ENCODE results near the gene CRIP1. TPM values are rescaled to one million over a fixed set of nuclear protein-coding genes. Genes with fewer than 3 reads are reported as not detected.
A peak's percentile ranks its signal among the peaks of the same experiment; 100 is the strongest.

Gene CRIP1
- total RNA-seq, 2 experiments from 2014 or later, result 445 to 453 TPM

GRCh38 chr14:105477660-105478397, 8.9 kb upstream of the CRIP1 start:
- peaks cover 28% of the 10 kb centered on the region for H3K27me3 Mint-ChIP-seq
- DNase-seq (no peak), ATAC-seq (ENCODE audit: low read depth) (no peak)
- peaks cover 20% of the 10 kb centered on the region for H3K4me1 Mint-ChIP-seq
- H3K9me3 Mint-ChIP-seq, result no peaks in the 10 kb centered on the region
- POLR2A ChIA-PET, result no interaction called here
- peaks cover 3% of the 10 kb centered on the region for H3K36me3 Mint-ChIP-seq
- no peak overlapping the region for H3K27ac Mint-ChIP-seq
- no peak overlapping the region for H3K4me3 Mint-ChIP-seq

GRCh38 chr14:105478398-105479251, 8.1 kb upstream of the CRIP1 start:
- Mint-ChIP-seq H3K4me3 (no peak overlapping the region), H3K36me3 (peaks cover 3% of the 10 kb centered on the region), H3K4me1 (peaks cover 20% of the 10 kb centered on the region), H3K27ac (no peak overlapping the region), H3K9me3 (no peaks in the 10 kb centered on the region), H3K27me3 (peaks cover 28% of the 10 kb centered on the region)
- POLR2A ChIA-PET, result no interaction called here
- ATAC-seq (ENCODE audit: low read depth) (no peak), DNase-seq (no peak)

- H3K36me3 Mint-ChIP-seq, result peaks cover 3% of the 10 kb centered on the region
- DNase-seq (no peak), ATAC-seq (ENCODE audit: low read depth) (no peak)
- H3K27me3 Mint-ChIP-seq, result peaks cover 28% of the 10 kb centered on the region
- peak overlapping the region; percentile 16 for H3K27ac Mint-ChIP-seq
- no peaks in the 10 kb centered on the region for H3K9me3 Mint-ChIP-seq
- H3K4me3 Mint-ChIP-seq, result no peak overlapping the region
- peaks cover 24% of the 10 kb centered on the region for H3K4me1 Mint-ChIP-seq
- POLR2A ChIA-PET, result no interaction called here
Measured at GRCh38 chr14:105479431-105480158, 7.1 kb upstream of the CRIP1 start.

GRCh38 chr14:105480199-105480746, 6.4 kb upstream of the CRIP1 start:
- H3K4me1 Mint-ChIP-seq, result peaks cover 25% of the 10 kb centered on the region
- H3K4me3 Mint-ChIP-seq, result no peak overlapping the region
- POLR2A ChIA-PET, result interaction anchor here (0.8 to 3.1 kb wide), 8 partner anchors 8 to 415 kb away, joined by 3 to 118 read pairs (median 4); partner anchors contain the start of genes BRF1, GPR132 and TEDC1
- H3K36me3 Mint-ChIP-seq, result peaks cover 3% of the 10 kb centered on the region
- H3K27me3 Mint-ChIP-seq, result peaks cover 28% of the 10 kb centered on the region
- H3K27ac Mint-ChIP-seq, result no peak overlapping the region
- ATAC-seq (ENCODE audit: low read depth) (no peak), DNase-seq (no peak)
- H3K9me3 Mint-ChIP-seq, result no peaks in the 10 kb centered on the region

- peak; percentile 50 for ATAC-seq (ENCODE audit: low read depth)
- Mint-ChIP-seq H3K9me3 (no peaks in the 10 kb centered on the region), H3K27ac (peak overlapping the region; percentile 97), H3K4me3 (peak overlapping the region; percentile 64), H3K36me3 (peaks cover 3% of the 10 kb centered on the region), H3K4me1 (peaks cover 25% of the 10 kb centered on the region), H3K27me3 (peaks cover 21% of the 10 kb centered on the region)
- POLR2A ChIA-PET, result interaction anchor here (0.8 to 3.1 kb wide), 10 partner anchors 9 to 415 kb away, joined by 3 to 118 read pairs (median 4); partner anchors contain the start of genes BRF1, GPR132 and TEDC1
- peak; percentile 94 for DNase-seq
Measured at GRCh38 chr14:105480807-105481801, 5.6 kb upstream of the CRIP1 start.

- DNase-seq (peak; percentile 87), ATAC-seq (ENCODE audit: low read depth) (peak; percentile 65)
- peaks cover 25% of the 10 kb centered on the region for H3K4me1 Mint-ChIP-seq
- peak overlapping the region; percentile 97 for H3K27ac Mint-ChIP-seq
- no peaks in the 10 kb centered on the region for H3K9me3 Mint-ChIP-seq
- peaks cover 19% of the 10 kb centered on the region for H3K27me3 Mint-ChIP-seq
- POLR2A ChIA-PET, result interaction anchor here (0.9 to 3.1 kb wide), 7 partner anchors 9 to 181 kb away, joined by 3 to 118 read pairs (median 5); partner anchors contain the start of genes BRF1 and TEDC1
- peaks cover 3% of the 10 kb centered on the region for H3K36me3 Mint-ChIP-seq
- H3K4me3 Mint-ChIP-seq, result peak overlapping the region; percentile 65
Measured at GRCh38 chr14:105481886-105482457, 4.7 kb upstream of the CRIP1 start.

- Mint-ChIP-seq H3K4me3 (peak overlapping the region; percentile 65), H3K27ac (peak overlapping the region; percentile 97), H3K4me1 (peaks cover 23% of the 10 kb centered on the region), H3K9me3 (no peaks in the 10 kb centered on the region), H3K36me3 (no peaks in the 10 kb centered on the region), H3K27me3 (peaks cover 13% of the 10 kb centered on the region)
- POLR2A ChIA-PET, result interaction anchor here (0.9 to 3.1 kb wide), 6 partner anchors 9 to 182 kb away, joined by 3 to 118 read pairs (median 6); partner anchors contain the start of genes BRF1 and TEDC1
- DNase-seq (no peak), ATAC-seq (ENCODE audit: low read depth) (no peak)
Measured at GRCh38 chr14:105482486-105483110, 4.1 kb upstream of the CRIP1 start.

GRCh38 chr14:105483300-105484068, 3.2 kb upstream of the CRIP1 start:
- DNase-seq (no peak), ATAC-seq (ENCODE audit: low read depth) (no peak)
- no peaks in the 10 kb centered on the region for H3K9me3 Mint-ChIP-seq
- H3K27me3 Mint-ChIP-seq, result peaks cover 10% of the 10 kb centered on the region
- no peaks in the 10 kb centered on the region for H3K36me3 Mint-ChIP-seq
- H3K4me1 Mint-ChIP-seq, result peaks cover 25% of the 10 kb centered on the region
- H3K4me3 Mint-ChIP-seq, result no peak overlapping the region
- peak overlapping the region; percentile 97 for H3K27ac Mint-ChIP-seq
- POLR2A ChIA-PET, result interaction anchor here (1.0 to 3.1 kb wide), 3 partner anchors 8 to 183 kb away, joined by 3 to 118 read pairs (median 7); partner anchors contain the start of genes BRF1 and TEDC1

GRCh38 chr14:105484069-105484996, 2.4 kb upstream of the CRIP1 start:
- H3K27me3 Mint-ChIP-seq, result peaks cover 8% of the 10 kb centered on the region
- no peak for ATAC-seq (ENCODE audit: low read depth)

GRCh38 chr14:105484997-105485393, 1.7 kb upstream of the CRIP1 start:
- POLR2A ChIA-PET, result no interaction called here
- H3K4me1 Mint-ChIP-seq, result peaks cover 30% of the 10 kb centered on the region
- no peaks in the 10 kb centered on the region for H3K9me3 Mint-ChIP-seq
- no peak overlapping the region for H3K27ac Mint-ChIP-seq
- H3K36me3 Mint-ChIP-seq, result no peaks in the 10 kb centered on the region
- H3K4me3 Mint-ChIP-seq, result no peak overlapping the region
- DNase-seq, result no peak
- H3K27me3 Mint-ChIP-seq, result peaks cover 1% of the 10 kb centered on the region
- ATAC-seq (ENCODE audit: low read depth), result no peak

More at GRCh38 chr14:105484069-105484996, 2.4 kb upstream of the CRIP1 start:
- Mint-ChIP-seq H3K9me3 (no peaks in the 10 kb centered on the region), H3K27ac (peak overlapping the region; percentile 71), H3K4me3 (no peak overlapping the region), H3K36me3 (no peaks in the 10 kb centered on the region), H3K4me1 (peaks cover 30% of the 10 kb centered on the region)
- POLR2A ChIA-PET, result no interaction called here
- DNase-seq, result no peak

All from activated naive CD8-positive, alpha-beta T cell treated with anti-CD3 and anti-CD28 coated beads, Interleukin-2, amount 10 ng/mL, durations not matched to agents 7 days and 5 days (primary cell).